Measurements from ENCODE around the gene NIT1.

- no peak for TF ChIP-seq EZH2 (IDR thresholded peaks at IDR 0.05; ENCODE audit: borderline replicate concordance, insufficient read depth, low read depth, low read length, poor library complexity, severe bottlenecking)
- TF ChIP-seq CTCF (IDR thresholded peaks at IDR 0.05), result no peak
Observed at GRCh38 chr1:161072751-161073449, 45.0 kb upstream of the NIT1 start.
